Measurements from ENCODE around the gene SLC22A23. TPM values are rescaled to one million over a fixed set of nuclear protein-coding genes. Genes with fewer than 3 reads are reported as not detected.

The SLC22A23 gene
- total RNA-seq, 4 donors from 2014 or later = 16.6 to 21.8 (median 17.6) TPM

GRCh38 chr6:3429211-3429610 lies 27.6 kb downstream of the SLC22A23 start:
- H3K36me3 ChIP-seq = no peaks in the 10 kb centered on the region
- DNase-seq = no peak
- no peak overlapping the region for H3K4me3 ChIP-seq (replicated peaks in 1 of 3)
- H3K27ac ChIP-seq = no peak overlapping the region
- H3K4me1 ChIP-seq = peaks cover 5 to 20% of the 10 kb centered on the region in 2 donors
- no peaks in the 10 kb centered on the region for H3K9me3 ChIP-seq
- H3K27me3 ChIP-seq = no peaks in the 10 kb centered on the region
- intact Hi-C loops (cut with DNase I) = no loop called here
- no peak for TF ChIP-seq POLR2A (IDR thresholded peaks at IDR 0.05)
- TF ChIP-seq, protein P1, sequence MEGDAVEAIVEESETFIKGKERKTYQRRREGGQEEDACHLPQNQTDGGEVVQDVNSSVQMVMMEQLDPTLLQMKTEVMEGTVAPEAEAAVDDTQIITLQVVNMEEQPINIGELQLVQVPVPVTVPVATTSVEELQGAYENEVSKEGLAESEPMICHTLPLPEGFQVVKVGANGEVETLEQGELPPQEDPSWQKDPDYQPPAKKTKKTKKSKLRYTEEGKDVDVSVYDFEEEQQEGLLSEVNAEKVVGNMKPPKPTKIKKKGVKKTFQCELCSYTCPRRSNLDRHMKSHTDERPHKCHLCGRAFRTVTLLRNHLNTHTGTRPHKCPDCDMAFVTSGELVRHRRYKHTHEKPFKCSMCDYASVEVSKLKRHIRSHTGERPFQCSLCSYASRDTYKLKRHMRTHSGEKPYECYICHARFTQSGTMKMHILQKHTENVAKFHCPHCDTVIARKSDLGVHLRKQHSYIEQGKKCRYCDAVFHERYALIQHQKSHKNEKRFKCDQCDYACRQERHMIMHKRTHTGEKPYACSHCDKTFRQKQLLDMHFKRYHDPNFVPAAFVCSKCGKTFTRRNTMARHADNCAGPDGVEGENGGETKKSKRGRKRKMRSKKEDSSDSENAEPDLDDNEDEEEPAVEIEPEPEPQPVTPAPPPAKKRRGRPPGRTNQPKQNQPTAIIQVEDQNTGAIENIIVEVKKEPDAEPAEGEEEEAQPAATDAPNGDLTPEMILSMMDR (IDR thresholded peaks at IDR 0.05) = no peak
- WGBS, 2 donors = 87 to 89% methylated on average over 3 of the region's 3 CpGs

DNA sequence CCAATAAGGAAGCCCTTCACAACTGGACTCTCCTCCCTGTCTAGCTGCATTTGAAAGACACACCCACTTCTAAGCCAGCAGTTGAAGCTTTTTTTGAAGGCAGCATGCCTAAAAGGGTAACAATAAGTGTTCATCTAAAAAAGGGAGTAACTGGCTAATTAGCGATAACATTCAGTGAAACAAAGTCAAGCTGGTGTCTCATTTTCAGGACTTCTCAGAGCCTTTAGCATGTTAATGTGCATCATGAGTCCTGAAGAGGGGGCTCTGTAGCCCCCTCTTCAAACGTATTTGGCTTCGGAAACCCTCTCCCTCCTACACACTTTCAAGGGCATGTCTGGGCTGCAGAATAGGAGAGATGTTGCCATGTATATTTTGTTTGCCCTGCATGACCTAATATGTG lies 28.1 kb downstream of the SLC22A23 start:
- no peaks in the 10 kb centered on the region for H3K9me3 ChIP-seq
- intact Hi-C loops (cut with DNase I) = no loop called here

GRCh38 chr6:3428247-3428646 lies 28.6 kb downstream of the SLC22A23 start:
- intact Hi-C loops (cut with DNase I) = no loop called here
- Histone ChIP-seq H3K36me3 (no peaks in the 10 kb centered on the region), H3K4me3 (replicated peaks in 1 of 3) (no peak overlapping the region), H3K27ac (no peak overlapping the region), H3K4me1 (peaks cover 5 to 20% of the 10 kb centered on the region in 2 donors), H3K9me3 (no peaks in the 10 kb centered on the region), H3K27me3 (no peaks in the 10 kb centered on the region)
- no peak for DNase-seq
- TF ChIP-seq, protein P1 (IDR thresholded peaks at IDR 0.05) = no peak
- no peak for TF ChIP-seq POLR2A (IDR thresholded peaks at IDR 0.05)
- WGBS, 2 donors = 78 to 92% methylated on average over 3 to 4 of the region's 4 CpGs

More for the DNA sequence above, 28.1 kb downstream of the SLC22A23 start:
- Histone ChIP-seq H3K4me1 (peaks cover 5 to 20% of the 10 kb centered on the region in 2 donors), H3K4me3 (replicated peaks in 1 of 3) (no peak overlapping the region), H3K27ac (no peak overlapping the region), H3K27me3 (no peaks in the 10 kb centered on the region), H3K36me3 (no peaks in the 10 kb centered on the region)
- 79 to 90% methylated on average over 3 of the region's 3 CpGs for WGBS, 2 donors
- TF ChIP-seq POLR2A (IDR thresholded peaks at IDR 0.05) = no peak
- TF ChIP-seq, protein P1 (IDR thresholded peaks at IDR 0.05) = no peak
- DNase-seq = no peak

DNA sequence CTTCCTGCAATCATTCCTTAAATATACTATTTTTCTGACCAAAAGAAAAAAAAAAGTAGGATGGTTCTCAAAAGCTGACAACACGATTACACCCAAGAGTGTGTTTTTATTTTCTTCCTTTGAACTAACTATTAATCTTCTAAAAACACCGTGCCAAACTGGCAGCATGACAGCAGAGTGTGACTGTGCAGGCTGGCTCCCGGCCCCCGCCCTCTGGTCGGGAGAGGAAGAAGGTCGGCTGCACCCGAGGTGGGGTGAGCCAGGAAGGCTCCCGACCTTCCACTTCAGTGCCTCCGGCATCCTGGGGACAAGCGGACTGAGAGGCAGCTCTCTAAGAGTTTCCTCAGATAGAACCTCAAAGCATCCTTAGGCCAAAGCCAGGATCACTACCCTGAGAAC lies 29.2 kb downstream of the SLC22A23 start:
- Histone ChIP-seq H3K27ac (no peak overlapping the region), H3K9me3 (no peaks in the 10 kb centered on the region), H3K27me3 (no peaks in the 10 kb centered on the region), H3K4me3 (replicated peaks in 1 of 3) (no peak overlapping the region), H3K36me3 (no peaks in the 10 kb centered on the region), H3K4me1 (peaks cover 5 to 20% of the 10 kb centered on the region in 2 donors)
- WGBS, 2 donors = 48 to 53% methylated on average over 9 to 10 of the region's 10 CpGs
- intact Hi-C loops (cut with DNase I) = no loop called here
- DNase-seq = peak; percentile 22 to 48
- no peak for TF ChIP-seq POLR2A (IDR thresholded peaks at IDR 0.05)

DNA sequence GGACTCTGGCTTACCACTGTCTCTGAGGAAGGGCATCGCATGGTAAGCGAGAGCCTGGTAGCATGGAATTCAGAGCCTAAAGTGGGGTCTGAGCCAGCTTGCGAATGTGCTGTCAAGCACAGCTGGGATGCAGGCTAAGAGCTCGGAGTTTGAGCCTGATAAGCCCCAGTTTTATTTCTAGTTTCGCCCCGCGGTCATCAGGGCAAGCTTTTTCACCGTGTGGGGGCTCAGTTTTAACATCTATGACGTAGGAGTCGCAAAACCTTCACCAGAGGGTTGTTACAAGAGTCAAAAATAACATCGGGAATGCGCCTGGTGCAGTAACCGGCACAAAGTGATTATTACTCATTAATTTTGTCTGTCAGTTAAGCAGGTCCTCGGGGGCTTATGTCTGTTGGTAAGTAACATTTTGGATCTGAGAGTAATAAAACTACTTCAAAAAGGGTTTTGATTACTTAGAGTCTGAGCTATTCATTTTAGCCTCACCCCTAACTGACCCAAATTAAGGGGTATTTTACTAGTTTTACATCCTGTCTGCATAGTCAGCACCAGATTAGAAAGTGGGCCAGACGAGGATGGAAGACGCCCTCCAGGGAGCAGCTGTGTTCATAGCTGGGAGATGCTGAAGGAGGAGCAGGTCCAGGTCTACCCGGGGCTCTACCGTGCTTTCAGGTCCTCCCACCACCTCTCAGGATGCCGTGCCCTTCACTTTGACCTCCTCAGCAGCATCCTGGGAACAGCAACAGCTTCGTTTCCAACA lies 29.7 kb downstream of the SLC22A23 start:
- H3K27ac ChIP-seq = no peak overlapping the region
- no peaks in the 10 kb centered on the region for H3K9me3 ChIP-seq
- WGBS, 2 donors = 82 to 83% methylated on average over 20 of the region's 20 CpGs

More for the DNA sequence above, 29.7 kb downstream of the SLC22A23 start:
- peaks cover 5 to 20% of the 10 kb centered on the region in 2 donors for H3K4me1 ChIP-seq
- no peaks in the 10 kb centered on the region for H3K27me3 ChIP-seq
- intact Hi-C loops (cut with DNase I) = no loop called here
- no peak for DNase-seq
- H3K4me3 ChIP-seq (replicated peaks in 1 of 3) = no peak overlapping the region
- no peaks in the 10 kb centered on the region for H3K36me3 ChIP-seq
- TF ChIP-seq POLR2A (IDR thresholded peaks at IDR 0.05) = no peak
- TF ChIP-seq, protein P1 (IDR thresholded peaks at IDR 0.05) = no peak
